Measurements from ENCODE around the gene SRSF3.
"Not testable (repeated sequence)": the region's sequence is repeated elsewhere in the genome, so short reads cannot be mapped to it uniquely, and the experiment has no call there.

The SRSF3 gene

GRCh38 chr6:36594029-36594815, at the start of gene SRSF3:
Gene SRSF3 (plus strand): TSS chr6:36594362. CDS start chr6:36596763, 2,401 bp downstream.
- DNase-seq (ENCODE audit: low read depth in 2 of 2) = peak; percentile 81 to 90

- DNase-seq (ENCODE audit: low read depth in 2 of 2) = no peak
Measured at GRCh38 chr6:36545767-36546307, 48.3 kb upstream of the SRSF3 start.

DNA sequence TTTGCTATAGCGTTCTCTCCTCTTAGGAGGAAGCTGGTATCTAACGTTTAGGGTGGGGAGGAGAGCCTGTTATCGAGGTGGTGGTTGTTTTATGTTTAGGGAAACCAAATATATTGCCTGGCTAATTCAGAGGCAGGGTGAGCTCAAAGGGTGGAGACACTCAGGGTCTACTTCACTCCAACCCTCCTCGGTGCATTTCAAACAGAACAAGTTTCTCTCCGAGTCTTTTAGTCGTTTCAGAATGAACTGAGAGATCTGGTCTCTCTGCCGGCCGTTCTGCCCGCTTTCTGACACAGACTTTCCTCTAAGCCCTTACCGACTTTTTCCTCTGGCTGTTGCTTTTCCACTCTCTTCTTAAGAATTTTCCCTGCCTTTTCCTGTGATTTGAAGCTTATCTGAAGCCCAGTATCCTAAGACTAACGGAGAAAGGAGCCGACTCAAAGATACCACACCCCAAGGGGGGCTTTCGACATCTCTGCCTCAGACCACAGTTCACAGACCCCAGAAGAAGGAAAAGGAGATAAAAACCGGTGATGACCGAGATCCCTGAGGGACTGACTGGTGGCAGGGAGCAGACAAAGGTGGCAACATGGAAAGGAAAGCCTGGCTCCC, 47.7 kb upstream of the SRSF3 start:
- no peak for DNase-seq (ENCODE audit: low read depth in 2 of 2)

DNA sequence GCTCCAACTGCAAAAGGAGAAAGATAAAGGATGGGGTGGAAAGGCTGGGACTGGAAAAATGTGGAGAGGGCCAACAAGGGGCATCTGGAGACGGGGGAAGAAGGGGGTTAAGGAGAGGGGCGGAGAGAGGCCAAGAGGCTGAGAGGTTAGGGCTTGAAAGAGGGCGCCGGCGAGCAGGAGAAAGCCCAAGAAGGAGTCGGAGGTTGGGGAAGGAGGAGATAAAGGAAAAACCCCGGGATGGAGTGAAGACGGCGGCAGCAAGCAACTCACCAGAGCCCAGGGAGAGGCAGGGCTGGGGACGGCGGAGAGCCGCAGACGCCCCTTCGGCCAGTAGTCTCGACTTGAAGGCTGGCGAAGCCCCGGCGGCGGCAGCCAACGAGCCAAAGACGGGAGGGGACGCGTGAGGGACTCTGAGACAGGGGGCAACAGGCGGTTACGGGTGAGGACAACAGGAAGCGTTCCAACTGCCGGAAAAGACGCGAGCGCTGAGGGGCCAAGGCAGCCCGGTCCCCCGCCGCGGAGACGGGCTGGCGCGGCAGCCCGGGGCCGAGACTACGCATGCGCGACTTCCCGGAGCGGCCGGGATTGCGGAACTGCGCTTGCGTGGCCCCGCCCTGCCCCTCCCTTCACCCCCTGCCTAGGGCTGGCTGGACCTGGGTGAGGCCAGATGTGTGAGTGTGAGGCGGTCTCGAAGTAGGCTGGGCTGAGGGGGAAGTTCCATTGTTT, 47.1 kb upstream of the SRSF3 start, which contains the start of gene STK38:
TSS of gene STK38 (minus strand) at position 560 of the 726 bp plus-strand sequence. CDS start 7,277 bp downstream, outside the sequence.
- DNase-seq (ENCODE audit: low read depth in 2 of 2) = peak; percentile 83 to 94

- DNase-seq (ENCODE audit: low read depth in 2 of 2) = no peak
Measured at GRCh38 chr6:36547646-36548400, 46.3 kb upstream of the SRSF3 start.

DNA sequence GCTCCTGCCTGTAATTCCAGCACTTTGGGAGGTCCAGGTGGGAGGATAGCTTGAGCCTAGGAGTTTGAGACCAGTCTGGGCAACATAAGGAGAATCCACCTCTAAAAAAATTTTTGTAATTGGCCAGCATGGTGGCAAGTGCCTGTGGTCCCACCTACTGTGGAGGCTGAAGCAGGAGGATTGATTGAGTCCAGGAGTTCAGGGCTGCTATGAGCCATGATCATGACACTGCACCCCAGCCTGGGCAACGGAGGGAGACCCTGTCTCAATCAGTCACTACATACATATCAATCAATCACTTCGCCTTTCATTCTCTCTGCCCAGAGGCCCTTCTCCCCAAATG, 45.8 kb upstream of the SRSF3 start:
- DNase-seq (ENCODE audit: low read depth in 2 of 2) = no peak

DNA sequence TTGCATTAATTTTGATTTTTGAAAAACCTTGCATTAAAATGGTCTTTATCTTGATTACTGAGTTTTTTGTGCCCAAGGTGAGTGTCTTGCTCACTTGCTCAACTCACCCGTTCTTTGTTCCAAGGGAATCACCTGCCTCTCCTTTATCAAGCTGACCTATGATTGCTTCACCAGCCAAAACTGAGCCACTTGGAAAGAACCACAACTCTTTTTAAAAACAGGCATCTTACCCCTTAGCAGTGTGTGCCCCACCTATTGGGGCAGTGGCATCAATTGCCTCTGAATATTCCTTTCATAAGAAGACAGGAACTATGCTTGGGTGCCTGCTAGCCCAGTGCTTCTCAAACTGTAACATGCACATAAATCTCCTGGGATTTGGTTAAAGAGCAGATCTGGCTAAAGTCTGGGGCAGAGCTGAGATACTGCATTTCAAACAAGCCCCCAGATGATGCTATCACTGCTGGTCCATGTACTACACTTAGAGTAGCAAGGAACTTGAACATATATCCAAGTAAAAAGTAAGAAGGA, 43.6 kb upstream of the SRSF3 start:
- no peak for DNase-seq (ENCODE audit: low read depth in 2 of 2)

DNA sequence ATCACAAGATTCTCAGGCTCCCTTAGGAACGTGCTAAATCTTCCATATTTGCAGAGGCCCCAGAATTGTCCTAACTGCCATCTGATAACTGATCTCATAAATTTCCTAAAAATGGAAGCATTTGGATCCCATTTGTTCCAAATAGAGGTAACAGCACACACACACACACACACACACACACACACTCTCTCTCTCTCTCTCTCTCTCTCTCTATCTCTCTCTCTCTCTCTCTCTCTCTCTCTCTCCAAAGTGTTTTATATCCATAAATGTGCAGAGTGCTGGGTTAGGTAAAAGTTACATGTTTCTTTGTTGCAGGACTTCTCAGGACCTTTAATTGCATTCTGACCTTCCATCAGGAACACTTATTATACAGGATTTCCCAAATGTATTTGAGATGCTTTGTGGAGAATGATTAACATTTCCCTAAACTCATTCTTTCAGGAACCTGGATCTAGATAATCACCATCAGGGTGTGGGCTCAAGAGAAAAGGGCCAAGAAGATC, 38.4 kb upstream of the SRSF3 start:
- no peak for DNase-seq (ENCODE audit: low read depth in 2 of 2)

- no peak for DNase-seq (ENCODE audit: low read depth in 2 of 2)
Measured at GRCh38 chr6:36556281-36556680, 37.9 kb upstream of the SRSF3 start.

DNA sequence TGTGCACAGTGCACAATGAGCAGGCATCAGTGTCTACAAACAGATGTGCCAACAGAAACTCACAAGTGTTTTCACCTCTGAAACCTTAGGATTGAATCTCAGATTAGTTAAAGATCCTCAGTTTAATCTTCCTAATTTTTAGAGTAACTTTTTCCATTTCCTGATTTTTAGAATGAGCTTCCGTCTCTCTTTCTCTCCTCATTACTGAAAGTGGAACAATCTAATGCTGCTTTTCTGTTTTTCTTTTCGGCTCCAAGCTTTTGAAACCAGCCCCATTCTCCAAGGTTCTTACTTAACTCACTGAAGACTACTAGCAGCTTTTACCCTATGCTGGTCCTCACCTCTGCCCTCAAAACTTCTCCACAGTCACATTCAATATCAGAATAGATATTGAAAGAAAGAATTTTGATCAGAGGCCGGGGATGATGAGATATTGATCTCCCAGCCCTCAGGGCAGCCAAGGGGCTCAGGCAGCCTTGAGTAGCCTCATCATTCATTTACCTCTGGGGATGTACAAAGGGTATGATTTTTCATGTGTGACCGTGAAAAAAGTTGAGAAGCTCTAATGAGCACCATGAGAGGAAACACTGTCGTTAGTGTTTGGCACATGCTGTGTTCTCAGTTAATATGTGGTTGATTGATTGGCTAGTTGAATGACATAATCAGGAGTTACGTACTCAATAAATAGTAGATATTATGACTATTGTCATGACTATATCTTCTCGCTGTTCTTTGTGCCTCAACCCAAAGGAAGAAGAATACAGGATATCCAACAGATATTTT, 35.0 kb upstream of the SRSF3 start:
- DNase-seq (ENCODE audit: low read depth in 2 of 2) = no peak

DNA sequence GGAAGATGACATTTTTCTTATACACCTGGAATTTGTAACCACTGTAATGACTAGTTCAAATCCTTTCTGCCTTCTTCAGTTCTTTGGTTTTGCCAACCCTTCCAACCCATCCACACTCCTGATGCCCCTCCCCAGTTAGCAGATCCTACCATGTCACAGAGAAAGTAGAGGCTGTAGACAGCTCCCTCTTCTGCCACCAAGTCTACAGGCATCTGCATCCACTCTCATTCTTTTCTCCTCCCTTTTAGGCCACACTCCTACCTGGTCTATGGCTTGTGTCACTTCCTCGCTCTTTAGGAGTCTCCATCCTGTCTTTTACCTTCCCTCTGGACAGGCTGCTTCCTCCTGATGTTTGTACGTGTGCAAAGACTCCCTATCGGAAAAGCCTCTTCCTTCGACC, 33.3 kb upstream of the SRSF3 start:
- DNase-seq (ENCODE audit: low read depth in 2 of 2) = no peak

GRCh38 chr6:36563237-36563927, 30.8 kb upstream of the SRSF3 start:
- no peak for DNase-seq (ENCODE audit: low read depth in 2 of 2)

DNA sequence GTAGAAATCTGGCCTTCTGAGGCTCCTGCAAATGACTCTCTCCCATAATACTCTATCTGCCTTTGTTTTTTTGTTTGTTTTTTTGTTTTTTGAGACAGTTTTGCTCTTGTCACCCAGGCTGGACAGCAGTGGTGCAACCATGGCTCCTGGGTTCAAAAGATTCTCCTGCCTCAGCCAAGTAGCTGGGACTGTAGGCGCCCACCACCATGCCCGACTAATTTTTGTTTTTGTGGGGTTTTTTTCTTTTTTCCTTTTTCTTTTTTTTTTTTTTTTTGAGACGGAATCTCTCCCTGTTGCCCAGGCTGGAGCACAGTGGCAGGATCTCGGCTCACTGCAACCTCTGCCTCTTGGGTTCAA, 30.3 kb upstream of the SRSF3 start:
- DNase-seq (ENCODE audit: low read depth in 2 of 2) = no peak

GRCh38 chr6:36566418-36566905, 27.7 kb upstream of the SRSF3 start:
- no peak for DNase-seq (ENCODE audit: low read depth in 2 of 2)

- no peak for DNase-seq (ENCODE audit: low read depth in 2 of 2)
Measured at GRCh38 chr6:36570264-36570663, 23.9 kb upstream of the SRSF3 start.

DNA sequence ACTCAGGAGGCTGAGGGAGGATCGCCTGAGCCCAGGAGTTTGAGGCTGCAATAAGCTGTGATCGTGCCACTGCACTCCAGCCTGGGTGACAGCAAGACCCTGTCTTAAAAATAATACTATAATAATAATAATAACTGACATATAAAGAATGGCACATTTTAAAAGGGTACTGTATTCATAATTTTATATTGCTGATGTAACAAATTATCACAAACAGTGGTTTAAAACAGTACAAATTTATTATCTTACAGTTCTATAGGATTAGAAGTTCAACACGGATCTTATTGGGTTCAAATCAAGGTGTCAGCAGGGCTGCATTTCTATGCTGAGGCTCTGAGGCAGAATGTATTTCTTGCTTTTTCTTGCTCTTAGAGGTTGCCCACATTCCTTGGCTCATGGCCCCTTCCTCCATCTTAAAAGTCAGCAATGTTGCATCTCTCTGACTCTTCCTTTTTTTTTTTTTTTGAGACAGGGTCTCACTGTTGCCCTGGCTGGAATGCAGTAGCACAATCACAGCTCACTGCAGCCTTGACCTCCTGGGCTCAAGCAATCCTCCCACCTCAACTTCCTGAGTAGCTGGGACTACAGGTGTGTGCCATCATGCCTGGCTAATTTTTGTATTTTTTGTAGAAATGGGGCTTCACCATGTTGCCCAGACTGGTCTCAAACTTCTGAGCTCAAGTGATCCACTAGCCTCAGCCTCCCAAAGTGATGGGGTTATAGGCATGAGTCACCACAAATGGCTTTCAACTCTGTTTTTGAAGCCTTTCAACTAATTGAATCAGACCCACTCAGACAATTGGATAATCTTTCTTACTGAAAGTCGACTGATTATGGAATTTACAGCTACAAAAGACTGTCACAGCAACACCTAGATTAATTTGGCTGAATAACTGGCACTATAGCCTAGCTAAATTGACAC, 22.8 kb upstream of the SRSF3 start:
- no peak for DNase-seq (ENCODE audit: low read depth in 2 of 2)

DNA sequence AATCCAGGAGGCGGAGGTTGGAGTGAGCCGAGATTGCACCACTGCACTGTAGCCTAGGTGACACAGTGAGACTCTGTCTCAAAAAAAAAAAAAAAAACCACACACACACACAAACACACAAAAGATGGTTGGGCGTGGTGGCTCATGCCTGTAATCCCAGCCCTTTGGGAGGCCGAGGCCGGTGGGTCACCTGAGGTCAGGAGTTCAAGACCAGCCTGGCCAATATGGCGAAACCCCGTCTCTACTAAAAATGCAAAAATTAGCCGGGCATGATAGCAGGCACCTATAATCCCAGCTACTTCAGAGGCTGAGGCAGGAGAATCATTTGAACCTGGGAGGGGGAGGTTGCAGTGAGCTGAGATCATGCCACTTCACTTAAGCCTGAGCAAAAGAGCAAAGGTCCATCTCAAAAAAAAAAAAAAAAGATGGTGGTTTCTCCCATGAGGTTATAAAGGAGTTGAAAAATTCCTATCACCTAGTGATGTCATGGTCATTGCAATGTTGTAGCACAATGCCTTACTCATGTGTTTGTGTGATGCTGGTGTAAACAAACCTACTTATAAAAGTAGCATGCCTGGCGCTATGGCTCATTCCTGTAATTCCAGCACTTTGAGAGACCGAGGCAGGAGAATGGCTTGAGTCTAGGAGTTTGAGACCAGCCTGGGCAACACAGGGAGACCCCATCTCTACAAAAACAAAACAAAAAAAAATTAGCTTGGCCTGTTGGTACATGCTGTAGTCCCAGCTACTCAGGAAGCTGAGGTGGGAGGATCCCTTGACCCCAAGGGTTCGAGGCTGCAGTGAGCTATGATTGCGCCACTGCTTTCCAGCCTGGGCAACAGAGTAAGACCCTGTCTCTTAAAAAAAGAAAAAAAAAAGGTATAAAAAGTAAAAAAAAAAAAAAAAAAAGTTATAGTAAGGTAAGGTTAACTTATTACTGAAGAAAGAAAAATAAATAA, 21.5 kb upstream of the SRSF3 start:
- not testable (repeated sequence) for DNase-seq (ENCODE audit: low read depth in 2 of 2)

Measured in stimulated activated CD4-positive, alpha-beta T cell treated with anti-CD3 and anti-CD28 coated beads, Interleukin-1b, Interleukin-23, amount 100 ng/mL, for 1 hour (primary cell).